Ovary (tissue), 9 donors: ENCODE measurements around the gene EVI2A. TPM values are rescaled to one million over a fixed set of nuclear protein-coding genes. Genes with fewer than 3 reads are reported as not detected.

Experiments used
- DNase-seq, 5 donors: peaks; one replicate each; pipeline ENCODE4 v3.0.0-alpha.2; 2019 to 2020
- H3K27ac ChIP-seq, 2 donors: fragments of 200-600 bp; one replicate each; pipeline versions ENCODE4 v1.5.1 to v1.8.0; 2019 to 2022
- H3K27me3 ChIP-seq: fragments of 200-600 bp; one replicate; pipeline ENCODE4 v1.8.0; 2022
- H3K36me3 ChIP-seq: fragments of 200-600 bp; sonication (generic); one replicate; pipeline ENCODE4 v1.5.1; 2019
- H3K4me1 ChIP-seq: one replicate; pipeline ENCODE4 v1.8.1; 2013; ENCODE audit warnings: mild to moderate bottlenecking, moderate library complexity; ENCODE audit not compliant: insufficient read depth
- H3K4me3 ChIP-seq: fragments of 200-600 bp; sonication (generic); one replicate; pipeline ENCODE4 v1.5.1; 2017
- H3K9me3 ChIP-seq, 2 donors: fragments of 200-600 bp in 1 of 2; sonication (generic) in 1 of 2; one replicate each; pipeline versions ENCODE4 v1.5.1 to v1.8.1; 2013 to 2019; ENCODE audit warnings: mild to moderate bottlenecking in 1 of 2, moderate library complexity in 1 of 2
- CTCF ChIP-seq, 3 donors: fragments of 450-650 bp in 2 of 3; fragments of 200-600 bp in 1 of 3; IDR thresholded peaks; one replicate each; pipeline versions ENCODE4 v1.5.1 to v1.8.0; 2016 to 2022; ENCODE audit warnings: antibody characterized with exemption in 3 of 3, mild to moderate bottlenecking in 1 of 3
- EP300 ChIP-seq: sonication (generic); formaldehyde crosslinking; IDR thresholded peaks from one replicate; pipeline ENCODE4 v1.6.1; 2017; ENCODE audit warnings: antibody characterized with exemption
- POLR2A ChIP-seq: fragments of 450-650 bp; IDR thresholded peaks from one replicate; pipeline ENCODE4 v1.6.1; 2017; ENCODE audit warnings: antibody characterized with exemption, mild to moderate bottlenecking, moderate library complexity
- WGBS, 3 donors: extraction: QIAGEN DNeasy Blood & Tissue Kit in 1 of 3; methylation state at CpG; one replicate each; pipeline versions ENCODE4 v1.1.5 to v1.1.7; 2013 to 2017; 5-methylcytosine and 5-hydroxymethylcytosine counted together
- intact Hi-C, 4 donors: fragments of 100-400 bp; cut with DNase I; formaldehyde crosslinking; loops; one replicate each; pipeline versions ENCODE4 v1.11.0 to v1.15.1; 2022 to 2023
- polyA plus RNA-seq, 2 donors: library from polyadenylated mRNA; stranded (reverse); fragments of 200-250 nt in 1 of 2; fragments of 350-450 nt in 1 of 2; fragmentation: Illumina TruSeq in 1 of 2; extraction: RNeasy Lipid Tissue Mini Kit (QIAGEN cat#74804) in 1 of 2; gene quantifications; one replicate each; pipeline ENCODE4 v1.2.3, GENCODE V29; 2013 to 2014
- total RNA-seq, 7 donors: library from RNA; depleted of rRNA in 2 of 7; stranded (reverse); fragments of >200 nt in 2 of 7; fragmentation: NEBNext Ultra II Directional in 3 of 7; extraction: Animal tissue kit (Norgen Biotek cat#: 25700) in 3 of 7; gene quantifications; one replicate each; pipeline versions ENCODE4 v1.1.0 to v1.2.4, GENCODE V29; 2016 to 2023
- donor health status: DM: no; HTN: no; CAD: no; lungs with moderate emphysema.
- donor health status: DM: no; HTN: no; CAD: no.
- donor health status: Bipolar disorder and iron deficiency.
- donor health status: DM: yes; HTN: yes; CAD: no.
- donor health status: DM: no; HTN: no; CAD: no.
- donor health status: DM: yes; HTN: yes; CAD: no.

Gene EVI2A
- total and polyA plus RNA-seq, 9 donors = 1.5 to 7.1 (median 3.1) TPM

DNA sequence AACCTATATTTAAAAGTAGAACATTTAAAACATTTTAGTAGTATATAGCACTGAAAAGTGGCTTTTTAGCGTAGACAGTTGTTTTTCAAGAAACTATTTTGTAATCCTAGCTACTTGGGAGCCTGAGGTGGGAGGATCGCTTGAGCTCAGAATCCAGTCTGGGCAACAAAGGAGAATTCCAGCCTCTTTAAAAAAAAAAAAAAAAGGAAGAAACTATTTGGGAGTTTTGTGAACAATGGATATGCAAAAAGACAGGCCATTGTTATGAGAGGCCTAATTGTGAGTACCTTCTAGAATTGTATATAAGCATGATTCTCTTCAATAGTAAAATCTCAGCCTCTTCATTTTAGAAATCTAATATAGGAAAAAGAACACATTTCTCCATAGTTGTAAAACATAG lies 42.0 kb downstream of the EVI2A start:
- no peak for DNase-seq
- 75 to 87% (median 75%) methylated on average over 2 of the region's 2 CpGs for WGBS, 3 donors
- TF ChIP-seq EP300 (no peak), POLR2A (no peak), CTCF (IDR thresholded peaks at IDR 0.05) (no peak)
- H3K4me3 ChIP-seq = no peak overlapping the region
- H3K9me3 ChIP-seq = no peaks in the 10 kb centered on the region
- H3K27me3 ChIP-seq = no peaks in the 10 kb centered on the region
- intact Hi-C loops = no loop called here
- no peaks in the 10 kb centered on the region for H3K36me3 ChIP-seq
- no peak overlapping the region for H3K27ac ChIP-seq
- H3K4me1 ChIP-seq = no peaks in the 10 kb centered on the region

GRCh38 chr17:31275116-31275515 lies 46.3 kb downstream of the EVI2A start:
- no peaks in the 10 kb centered on the region for H3K9me3 ChIP-seq
- DNase-seq = no peak
- H3K4me1 ChIP-seq = no peaks in the 10 kb centered on the region
- intact Hi-C loops = no loop called here
- no peak overlapping the region for H3K27ac ChIP-seq
- no peak overlapping the region for H3K4me3 ChIP-seq
- 95 to 98% (median 97%) methylated on average over 1 of the region's 1 CpG for WGBS, 3 donors
- H3K27me3 ChIP-seq = no peaks in the 10 kb centered on the region
- H3K36me3 ChIP-seq = no peaks in the 10 kb centered on the region
- TF ChIP-seq POLR2A (no peak), CTCF (IDR thresholded peaks at IDR 0.05) (no peak), EP300 (no peak)

DNA sequence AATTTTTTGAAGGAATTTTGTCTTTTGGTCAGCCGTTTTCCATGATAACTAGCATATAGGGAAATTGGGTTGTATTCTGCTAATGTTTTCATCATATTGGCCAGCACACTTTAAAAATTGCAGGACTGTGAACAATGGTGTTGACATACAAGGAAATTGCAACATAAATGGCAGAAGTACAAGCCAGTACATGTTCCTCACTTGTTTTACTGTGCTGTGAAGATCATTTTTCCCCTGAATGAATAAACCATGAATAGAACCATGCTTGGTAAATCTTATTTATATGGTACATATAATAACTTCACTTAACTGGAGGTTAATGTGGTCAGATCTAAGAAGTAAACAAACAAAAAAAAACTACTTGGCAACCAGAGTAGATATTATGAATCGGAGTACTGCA lies 47.2 kb downstream of the EVI2A start:
- no peaks in the 10 kb centered on the region for H3K36me3 ChIP-seq
- no peak for DNase-seq

GRCh38 chr17:31273516-31273915 lies 47.9 kb downstream of the EVI2A start:
- Histone ChIP-seq H3K27me3 (no peaks in the 10 kb centered on the region), H3K27ac (no peak overlapping the region), H3K4me3 (no peak overlapping the region), H3K4me1 (no peaks in the 10 kb centered on the region), H3K36me3 (no peaks in the 10 kb centered on the region), H3K9me3 (no peaks in the 10 kb centered on the region)
- intact Hi-C loops = no loop called here
- DNase-seq = no peak
- no peak for TF ChIP-seq POLR2A
- WGBS, 3 donors = 69 to 85% (median 70%) methylated on average over 1 of the region's 1 CpG

More for the DNA sequence above, 47.2 kb downstream of the EVI2A start:
- Histone ChIP-seq H3K4me3 (no peak overlapping the region), H3K27me3 (no peaks in the 10 kb centered on the region), H3K4me1 (no peaks in the 10 kb centered on the region), H3K27ac (no peak overlapping the region), H3K9me3 (no peaks in the 10 kb centered on the region)
- intact Hi-C loops = no loop called here
- 86 to 94% (median 87%) methylated on average over 2 of the region's 2 CpGs for WGBS, 3 donors
- TF ChIP-seq CTCF (IDR thresholded peaks at IDR 0.05) (no peak), POLR2A (no peak), EP300 (no peak)

DNA sequence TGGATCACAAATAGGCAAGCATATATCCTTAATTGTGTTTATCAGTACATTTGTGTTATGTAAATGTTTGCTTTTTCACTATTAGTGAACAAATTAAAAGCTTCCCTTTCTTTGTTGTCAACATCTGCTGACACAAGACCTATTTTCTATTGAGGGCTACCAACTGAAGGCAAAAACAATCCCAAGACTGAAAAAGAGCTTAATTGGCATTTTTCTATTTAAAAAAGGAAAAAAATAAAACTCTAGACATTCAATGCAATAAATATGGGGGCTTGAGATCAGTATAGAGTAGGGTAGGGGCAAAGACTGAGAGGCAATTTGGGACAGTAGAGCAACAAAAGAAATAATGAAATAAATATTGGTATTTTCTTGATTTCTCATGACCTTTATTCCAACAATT lies 48.6 kb downstream of the EVI2A start:
- Histone ChIP-seq H3K36me3 (no peaks in the 10 kb centered on the region), H3K27ac (no peak overlapping the region)
- no peak for DNase-seq

GRCh38 chr17:31272236-31272635 lies 49.2 kb downstream of the EVI2A start:
- intact Hi-C loops = no loop called here

More for the DNA sequence above, 48.6 kb downstream of the EVI2A start:
- TF ChIP-seq POLR2A = no peak
- H3K9me3 ChIP-seq = no peaks in the 10 kb centered on the region
- no peak overlapping the region for H3K4me3 ChIP-seq
- no peaks in the 10 kb centered on the region for H3K27me3 ChIP-seq
- intact Hi-C loops = no loop called here
- H3K4me1 ChIP-seq = no peaks in the 10 kb centered on the region

More at GRCh38 chr17:31272236-31272635, 49.2 kb downstream of the EVI2A start:
- Histone ChIP-seq H3K9me3 (no peaks in the 10 kb centered on the region), H3K27me3 (no peaks in the 10 kb centered on the region), H3K4me1 (no peaks in the 10 kb centered on the region), H3K27ac (no peak overlapping the region), H3K4me3 (no peak overlapping the region), H3K36me3 (no peaks in the 10 kb centered on the region)
- DNase-seq = no peak
- 83 to 96% (median 91%) methylated on average over 1 of the region's 1 CpG for WGBS, 3 donors
- TF ChIP-seq EP300 (no peak), CTCF (IDR thresholded peaks at IDR 0.05) (no peak), POLR2A (no peak)
